GM19025 (cell line): Measurements from ENCODE around the gene KCNT2.
"Not testable (repeated sequence)": the region's sequence is repeated elsewhere in the genome, so short reads cannot be mapped to it uniquely, and the experiment has no call there.

ENCODE experiments used
- ATAC-seq: cut with Tn5 transposase; IDR thresholded peaks from one replicate; pipeline ENCODE4 v1.9.1; 2021; ENCODE audit warnings: mild to moderate bottlenecking, low read depth, moderate library complexity; ENCODE audit not compliant: unreplicated experiment

The KCNT2 gene

DNA sequence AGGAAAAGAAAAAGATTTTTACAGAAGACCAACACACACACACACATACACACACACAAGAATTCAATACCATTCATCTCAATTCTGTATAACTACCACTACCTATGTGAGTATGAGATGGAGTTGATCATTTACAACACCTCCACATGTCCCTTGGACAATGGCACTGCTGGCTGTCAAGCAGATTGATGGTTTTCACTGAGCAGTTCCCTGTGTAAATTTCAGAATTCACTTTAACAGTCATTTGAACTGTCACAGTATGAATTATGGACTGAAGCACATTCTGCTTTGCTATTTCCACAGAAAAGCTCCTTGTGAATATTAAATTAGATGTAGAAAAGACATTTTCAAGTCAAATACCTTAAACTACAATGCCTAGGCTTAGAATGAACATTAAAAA lies 14.3 kb downstream of the KCNT2 start:
- ATAC-seq = no peak

DNA sequence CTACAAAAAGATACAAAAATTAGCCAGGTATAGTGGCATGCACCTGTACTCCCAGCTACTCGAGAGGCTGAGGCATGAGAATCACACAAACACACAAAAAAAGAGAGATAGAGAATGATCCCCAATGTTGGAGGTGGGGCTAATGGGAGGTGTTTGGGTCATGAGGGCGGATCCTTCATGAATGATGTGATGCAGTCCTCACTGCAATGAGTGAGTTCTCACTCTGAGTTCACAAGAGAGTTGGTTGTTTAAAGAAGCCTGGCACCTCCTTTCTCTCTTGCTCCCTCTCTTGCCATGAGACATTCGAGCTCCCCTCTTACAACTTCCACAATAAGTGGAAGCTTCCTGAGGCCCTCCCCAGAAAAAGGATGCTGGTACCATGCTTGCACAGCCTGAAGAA lies 17.3 kb downstream of the KCNT2 start:
- no peak for ATAC-seq

DNA sequence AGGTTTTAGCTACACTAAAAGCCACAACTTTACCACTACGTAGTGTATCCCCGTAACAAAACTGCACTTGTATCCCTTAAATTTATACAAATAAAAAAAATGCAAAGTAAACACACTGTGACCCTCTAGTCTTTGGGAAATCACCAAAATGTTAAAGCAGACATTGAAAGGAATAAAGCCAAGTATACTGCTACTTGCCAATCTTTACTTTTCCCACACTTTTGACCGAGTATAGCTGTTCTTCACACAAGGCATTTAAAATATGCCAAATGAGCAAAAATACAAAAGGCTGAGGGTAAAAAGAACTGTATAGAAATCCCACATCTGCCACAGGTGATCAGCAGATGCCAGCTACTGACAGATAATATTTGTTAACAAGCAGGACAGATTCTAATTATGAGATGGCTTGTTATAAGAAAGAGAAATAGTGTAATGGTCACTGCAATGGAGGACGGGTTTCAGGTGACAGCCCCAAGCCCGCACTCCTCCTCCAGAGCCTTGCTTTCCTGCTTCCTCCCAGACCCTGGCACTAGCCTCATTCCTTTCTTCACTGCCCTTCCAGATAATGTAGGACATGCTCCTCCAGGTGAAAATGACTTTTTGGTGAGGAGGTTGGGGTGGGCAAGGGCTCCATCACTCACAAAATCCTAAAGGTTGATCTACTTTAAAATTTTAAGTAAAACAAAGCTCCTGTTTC lies 18.1 kb downstream of the KCNT2 start:
- ATAC-seq = no peak

DNA sequence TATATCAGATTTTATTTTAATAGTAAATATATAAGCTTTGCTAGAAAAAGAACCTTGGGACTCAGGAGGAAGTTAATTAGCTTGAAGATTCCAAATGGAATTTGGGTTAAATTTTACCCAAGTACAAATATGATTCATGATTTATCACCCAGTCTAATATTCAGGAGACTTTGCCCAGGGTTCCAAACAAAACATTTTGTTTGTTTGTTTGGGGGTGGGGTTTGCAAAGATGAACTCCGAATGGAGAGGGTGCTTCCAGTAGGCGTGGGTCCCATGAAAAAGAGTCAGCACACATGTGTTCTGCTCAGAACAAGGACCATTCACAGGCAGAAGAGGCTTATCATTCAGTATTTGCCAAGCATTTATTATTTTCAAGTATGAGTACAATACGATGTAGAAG lies 23.5 kb downstream of the KCNT2 start:
- ATAC-seq = no peak

DNA sequence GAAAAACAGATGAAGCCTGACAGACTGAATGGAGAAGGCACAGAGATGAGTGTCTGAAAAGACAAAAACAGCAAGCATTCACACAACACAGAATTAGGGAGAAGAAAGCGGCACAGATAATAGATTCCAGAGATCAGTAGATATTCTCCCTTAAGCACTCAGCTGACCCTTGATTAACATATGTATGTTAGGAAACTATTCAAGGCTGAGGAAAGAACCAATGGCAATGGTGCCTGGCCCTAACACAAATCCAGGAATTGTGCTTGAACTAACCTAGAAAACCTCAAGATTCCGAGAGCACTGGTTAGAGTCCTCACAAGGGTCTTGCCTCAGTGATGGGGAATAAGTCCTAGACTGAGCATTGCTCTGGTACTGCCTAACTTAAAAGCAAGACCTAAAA lies 30.9 kb downstream of the KCNT2 start:
- no peak for ATAC-seq

DNA sequence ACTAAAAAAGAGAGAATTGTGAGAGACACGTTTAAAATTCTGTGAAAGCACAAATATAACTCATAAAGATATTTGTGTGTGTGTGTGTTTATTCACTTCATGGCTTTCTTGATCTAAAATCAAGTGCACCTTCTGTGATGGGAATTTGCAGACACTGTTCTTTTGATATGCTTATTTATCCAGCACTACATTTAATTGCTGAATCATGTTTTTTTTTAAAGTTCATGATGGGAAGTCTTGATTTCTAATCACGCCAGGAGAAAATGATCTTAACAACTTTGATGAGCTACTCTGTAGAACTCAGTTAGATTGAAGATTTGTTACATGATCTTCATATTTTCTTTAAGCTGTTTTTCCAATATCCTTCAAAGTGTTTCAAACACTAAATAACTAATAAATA lies 35.0 kb downstream of the KCNT2 start:
- no peak for ATAC-seq

DNA sequence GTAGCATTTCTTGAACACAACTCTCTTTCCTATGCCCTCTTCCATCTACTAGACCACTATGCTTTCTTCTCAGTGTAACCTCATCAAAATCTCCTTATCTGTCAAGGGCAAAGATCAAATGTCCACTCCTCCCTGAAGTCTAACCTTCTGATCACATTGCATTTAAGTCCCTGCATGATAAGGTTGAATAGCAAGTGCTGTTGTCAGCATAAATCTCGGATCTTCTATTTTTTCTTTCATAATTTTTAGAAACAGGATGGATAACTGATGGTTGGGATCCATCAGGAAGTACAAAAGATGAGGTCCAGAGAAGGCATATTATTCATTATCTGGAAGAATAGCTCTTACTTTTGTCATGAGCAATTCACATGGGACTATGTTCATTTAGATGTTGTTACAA lies 41.0 kb downstream of the KCNT2 start:
- ATAC-seq = no peak

DNA sequence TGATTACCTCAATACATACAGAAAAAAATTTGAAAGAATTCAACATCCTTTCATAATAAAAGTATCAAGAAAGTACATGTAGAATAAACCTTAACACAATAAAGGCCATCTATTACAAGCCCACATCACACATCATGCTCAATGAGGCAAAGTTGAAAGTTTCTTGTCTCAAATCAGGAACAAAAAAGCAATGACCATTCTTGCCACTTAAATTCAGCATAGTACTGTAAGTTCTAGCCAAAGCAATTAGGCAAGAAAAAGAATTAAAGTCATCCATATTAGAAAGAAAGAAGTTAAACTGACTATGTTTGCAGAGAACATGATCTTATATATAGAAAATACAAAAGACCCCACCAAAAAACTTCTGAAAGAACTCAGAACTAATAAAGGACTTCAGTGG lies 44.5 kb downstream of the KCNT2 start:
- ATAC-seq = no peak

DNA sequence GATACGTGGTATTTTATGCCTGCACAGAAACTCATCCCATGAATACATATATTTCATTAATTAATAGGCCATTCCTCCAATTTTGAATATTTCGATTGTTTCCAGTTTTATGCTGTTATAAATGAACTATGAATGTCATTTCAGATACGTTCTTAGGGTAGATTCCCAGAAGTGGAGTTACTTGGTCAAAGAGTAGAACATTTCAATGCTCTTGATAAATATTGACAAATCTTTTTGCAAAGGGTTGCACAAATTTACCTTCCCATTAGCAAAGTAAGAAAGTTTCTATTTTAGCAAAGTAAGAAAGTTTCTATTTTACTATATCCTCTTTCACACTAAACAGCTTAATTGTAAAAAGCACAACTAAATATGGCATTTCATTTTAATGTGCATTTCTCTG lies 48.9 kb downstream of the KCNT2 start:
- ATAC-seq = no peak

DNA sequence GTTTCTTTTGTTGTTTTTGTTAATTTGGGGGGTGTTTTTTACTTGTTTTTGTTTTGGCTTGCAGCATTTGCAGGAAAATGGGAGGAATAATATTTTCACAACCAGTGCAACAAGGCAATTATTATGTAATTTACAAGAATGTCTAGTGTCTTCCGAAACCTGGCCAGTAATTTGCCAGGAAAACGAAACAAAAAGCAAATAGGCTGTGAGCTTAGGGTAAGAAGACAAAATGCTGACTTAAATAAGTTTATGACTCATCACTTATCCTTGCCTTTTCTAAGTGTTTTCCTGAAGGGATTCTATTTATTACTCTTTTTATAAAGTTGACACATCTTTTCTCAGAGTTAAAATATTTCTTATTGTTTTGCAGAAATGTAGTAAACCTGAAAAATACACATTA lies 49.8 kb downstream of the KCNT2 start:
- ATAC-seq = peak; percentile 53

DNA sequence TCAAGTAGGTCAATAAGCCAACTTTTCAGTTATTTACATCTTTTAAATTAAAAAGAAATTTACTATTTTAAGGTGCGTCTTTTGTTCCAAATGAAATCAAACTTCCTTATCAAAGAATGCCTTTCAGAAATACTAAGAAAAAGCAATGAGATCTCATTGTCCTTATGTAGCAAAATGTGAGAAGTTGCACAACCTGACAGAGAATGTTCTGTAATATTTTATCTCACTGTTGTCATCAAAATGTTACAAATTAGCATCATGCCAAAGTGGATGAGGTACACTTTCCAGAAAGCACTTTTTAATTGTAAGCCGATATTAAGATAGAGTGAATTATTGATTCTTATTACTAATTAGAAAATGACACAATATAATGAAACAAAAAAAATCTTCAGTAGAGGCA lies 50.4 kb downstream of the KCNT2 start:
- no peak for ATAC-seq

DNA sequence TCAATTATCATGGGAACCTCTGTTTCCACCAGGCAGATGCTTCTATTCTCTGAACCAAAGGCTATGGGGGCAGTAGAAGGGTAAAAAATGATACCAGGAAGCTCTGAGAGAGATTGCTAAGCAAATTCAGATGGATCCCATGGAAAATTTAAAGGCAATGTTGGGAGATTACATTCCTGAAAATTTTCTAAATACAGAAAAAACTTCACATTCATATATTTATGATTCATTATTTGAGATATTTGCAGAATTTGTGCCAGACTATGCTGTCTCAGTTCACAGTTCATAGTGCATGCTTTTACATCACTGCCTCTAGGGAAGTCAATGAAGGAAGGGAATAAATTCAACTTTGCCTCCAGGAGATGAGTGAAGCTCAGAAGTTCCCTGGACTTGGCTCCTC lies 57.5 kb downstream of the KCNT2 start:
- ATAC-seq = no peak

DNA sequence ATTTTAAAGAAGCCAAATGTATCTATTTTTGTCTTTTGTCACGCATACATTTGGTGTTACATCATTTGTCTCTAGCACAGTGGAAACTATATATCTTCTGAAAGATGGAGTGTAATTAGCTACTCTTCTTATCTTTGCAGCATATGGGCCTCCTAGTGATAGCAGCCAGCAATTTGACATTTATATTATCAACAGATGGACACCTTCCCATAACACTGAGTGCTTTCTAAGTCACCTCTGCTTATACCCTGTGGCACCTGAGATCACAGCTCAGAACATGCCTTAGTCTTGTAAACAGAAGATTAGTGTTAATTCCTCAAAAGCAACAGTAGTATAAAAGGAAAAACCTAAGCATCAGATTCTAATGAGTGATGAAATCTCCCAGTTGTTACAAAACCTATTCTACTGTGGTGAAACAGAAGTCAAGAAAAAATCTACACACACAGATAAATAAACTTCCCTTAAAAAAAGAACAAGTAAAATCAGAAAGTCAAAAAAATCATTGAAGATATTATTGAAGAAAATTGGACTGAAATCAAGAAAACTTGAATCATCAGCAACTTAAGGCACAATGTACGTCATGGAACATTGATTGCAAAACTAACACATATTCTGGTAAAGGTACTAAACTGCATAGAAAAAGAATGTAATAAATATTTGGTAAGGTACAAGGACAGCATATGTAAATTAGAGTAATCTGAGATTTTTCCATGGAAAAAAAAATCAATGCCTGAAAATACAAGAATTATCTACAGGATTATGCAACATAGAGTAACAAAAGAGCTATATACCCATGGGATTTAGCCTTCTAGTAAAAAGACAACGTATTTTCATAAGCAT lies 61.7 kb downstream of the KCNT2 start:
- no peak for ATAC-seq

DNA sequence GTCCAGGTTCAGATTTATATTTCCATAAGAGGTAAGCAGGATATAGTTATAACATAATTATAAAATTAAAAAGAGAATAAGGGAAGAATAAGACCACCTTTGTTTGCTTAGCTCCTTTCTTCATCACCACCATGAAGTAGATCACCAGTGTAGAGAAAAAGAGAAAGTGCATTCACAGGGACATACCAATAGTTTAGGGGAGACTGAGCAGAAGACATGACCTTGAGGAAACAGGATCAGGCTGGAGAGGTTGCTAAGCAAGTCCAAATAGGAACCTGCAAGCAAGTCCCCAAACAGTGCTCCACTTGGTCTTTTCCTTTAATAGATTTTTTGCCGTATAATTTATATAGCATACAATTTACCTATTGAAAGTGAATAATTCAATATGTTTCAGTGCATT lies 63.0 kb downstream of the KCNT2 start:
- ATAC-seq = no peak

DNA sequence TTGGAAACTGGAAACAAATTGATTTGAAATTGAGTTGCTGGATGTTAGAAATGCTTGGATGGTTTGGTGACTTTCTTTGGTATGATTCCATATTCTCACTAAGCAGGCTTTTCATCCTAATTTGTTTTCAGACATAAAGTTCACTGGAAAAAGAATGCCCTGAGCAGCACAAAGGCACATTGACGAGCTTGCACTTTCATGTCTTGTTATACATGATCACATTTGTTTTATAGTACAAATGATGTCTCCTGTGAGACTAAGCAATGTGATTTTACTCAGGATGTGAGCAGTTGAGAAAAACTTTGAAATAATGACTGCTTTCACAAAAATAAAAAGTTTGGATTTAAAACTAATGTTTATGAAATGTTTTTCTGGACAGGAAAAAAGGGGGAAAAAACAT lies 63.6 kb downstream of the KCNT2 start:
- ATAC-seq = no peak

DNA sequence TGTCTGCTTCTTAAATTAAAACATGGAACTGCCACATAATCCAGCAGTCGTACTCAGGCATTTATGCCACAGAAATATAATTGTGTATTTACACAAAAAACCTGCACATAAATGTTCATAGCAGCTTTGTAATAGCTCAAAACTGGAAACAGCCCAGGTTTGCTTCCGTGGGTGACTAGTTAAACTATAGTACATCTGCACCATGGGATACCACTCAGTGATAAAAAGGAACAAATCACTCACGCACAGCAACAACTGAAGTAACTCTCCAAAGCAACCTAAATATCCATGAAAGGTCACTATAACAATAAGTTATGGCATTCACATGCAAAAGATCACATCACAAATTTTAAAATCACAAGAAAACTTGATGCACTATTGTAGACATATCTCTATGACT lies 64.4 kb downstream of the KCNT2 start:
- ATAC-seq = no peak

DNA sequence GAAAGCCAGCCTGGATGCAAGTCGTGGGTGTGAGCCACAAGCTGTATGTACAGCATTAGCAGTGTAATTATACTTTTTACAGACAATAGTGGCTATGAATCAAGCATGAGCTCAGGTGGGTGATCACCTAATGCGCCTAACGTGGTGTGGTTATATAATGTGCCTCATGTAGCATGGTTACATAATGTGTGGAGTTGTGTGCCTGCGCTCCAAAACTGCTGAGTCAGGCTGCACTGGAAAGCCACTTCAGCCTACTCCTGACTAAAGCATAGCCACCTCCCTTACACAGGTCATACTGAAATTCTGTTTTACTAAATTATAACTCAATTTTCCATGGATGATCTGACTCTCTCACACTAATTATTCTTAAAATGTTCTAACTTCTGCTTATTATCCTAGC lies 69.8 kb downstream of the KCNT2 start:
- ATAC-seq = no peak

DNA sequence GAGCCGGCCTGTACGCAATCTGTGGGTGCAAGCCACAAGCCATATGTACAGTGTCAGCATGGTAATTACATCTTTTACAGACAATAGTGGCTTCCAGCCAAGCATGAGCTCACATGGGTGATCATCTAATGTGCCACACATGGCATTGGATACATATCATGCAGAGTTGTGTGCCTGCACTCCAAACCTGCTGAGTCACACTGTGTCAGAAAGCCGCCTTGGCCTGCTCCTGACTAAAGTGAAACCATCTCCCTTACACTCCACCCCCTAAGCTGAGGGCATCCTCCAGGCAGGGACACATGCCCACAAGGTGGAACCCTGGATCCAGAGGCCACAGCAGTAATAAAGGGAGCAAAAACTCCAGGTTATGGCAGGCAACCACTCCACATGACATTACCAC lies 72.5 kb downstream of the KCNT2 start:
- ATAC-seq = no peak

DNA sequence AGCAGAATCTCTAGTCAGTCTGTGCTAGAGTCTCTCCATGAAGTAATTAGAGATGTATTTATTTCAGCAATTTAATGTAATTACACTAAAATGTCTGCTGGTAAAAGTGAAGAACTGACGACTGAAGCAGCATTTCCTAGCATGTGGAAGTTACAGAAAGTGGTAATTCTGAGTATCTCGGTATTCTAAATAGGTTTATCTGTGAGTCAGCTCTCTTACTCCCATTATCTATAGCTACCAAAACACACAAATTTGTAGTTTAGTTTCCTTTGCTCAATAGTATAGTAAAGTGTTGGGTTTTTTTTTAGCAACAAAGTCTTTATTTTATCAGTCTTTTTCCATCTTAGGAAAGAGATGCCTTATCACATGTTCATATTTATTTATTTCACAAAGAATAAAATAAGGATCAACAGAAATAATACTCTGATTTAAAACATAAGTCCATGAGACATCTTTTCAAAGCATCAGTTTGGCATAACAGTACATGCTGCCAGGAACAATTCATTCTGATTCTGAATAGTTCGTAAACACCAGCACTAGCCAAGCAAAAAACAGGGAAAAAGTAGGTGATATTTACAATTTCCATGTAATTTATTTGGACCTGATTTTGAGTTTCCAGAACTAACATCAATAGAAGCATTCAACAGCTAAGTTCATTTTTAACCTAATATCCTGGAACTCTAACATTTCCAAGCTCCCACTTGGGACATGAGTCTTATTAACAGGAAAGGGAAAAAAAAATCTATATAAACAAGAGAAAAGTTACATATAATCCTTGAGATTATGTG lies 76.3 kb downstream of the KCNT2 start:
- no peak for ATAC-seq

DNA sequence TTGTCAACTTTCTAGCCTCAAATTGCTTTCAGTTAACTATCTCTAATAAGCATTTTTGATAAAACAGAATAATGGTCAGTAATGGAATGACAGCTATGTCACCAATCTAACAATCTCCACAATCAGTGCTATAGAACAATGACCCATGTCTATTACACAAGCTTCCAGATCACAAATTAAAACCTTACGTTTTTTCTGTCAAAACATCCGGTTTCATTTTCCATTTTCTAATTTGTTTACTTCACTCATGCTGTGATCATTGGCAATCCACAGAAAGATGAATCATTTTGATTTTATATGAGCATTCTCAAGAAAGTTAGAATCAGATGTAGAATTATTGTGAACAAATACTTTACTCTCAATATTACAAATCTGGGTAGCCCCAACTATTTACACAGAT lies 80.3 kb downstream of the KCNT2 start:
- ATAC-seq = no peak

DNA sequence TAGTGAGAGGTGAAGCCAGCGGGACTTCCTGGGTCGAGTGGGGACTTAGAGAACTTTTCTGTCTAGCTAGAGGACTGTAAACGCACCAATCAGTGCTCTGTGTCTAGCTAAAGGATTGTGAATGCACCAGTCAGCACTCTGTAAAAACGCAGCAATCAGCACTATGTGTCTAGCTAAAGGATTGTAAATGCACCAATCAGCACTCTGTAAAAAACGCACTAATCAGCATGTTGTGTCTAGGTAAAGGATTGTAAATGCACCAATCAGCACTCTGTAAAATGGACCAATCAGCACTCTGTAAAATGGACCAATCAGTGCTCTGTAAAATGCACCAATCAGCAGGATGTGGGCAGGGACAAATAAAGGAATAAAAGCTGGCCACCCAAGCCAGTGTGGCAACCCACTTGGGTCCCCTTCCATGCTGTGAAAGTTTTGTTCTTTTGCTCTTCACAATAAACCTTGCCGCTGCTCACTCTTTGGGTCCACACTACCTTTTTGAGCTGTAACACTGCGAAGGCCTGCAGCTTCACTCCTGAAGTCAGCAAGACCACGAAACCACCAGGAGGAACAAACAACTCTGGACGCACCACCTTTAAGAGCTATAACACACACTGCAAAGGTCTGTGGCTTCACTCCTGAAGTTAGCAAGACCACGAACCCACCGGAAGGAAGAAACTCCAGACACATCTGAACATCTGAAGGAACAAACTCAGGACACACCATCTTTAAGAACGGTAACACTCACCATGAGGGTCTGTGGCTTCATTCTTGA lies 85.5 kb downstream of the KCNT2 start:
- not testable (repeated sequence) for ATAC-seq
